ENCODE data around the gene LRRC28.

GRCh38 chr15:99252326-99252725 lies 1.0 kb downstream of the LRRC28 start:
- TF ChIP-seq, protein P1, sequence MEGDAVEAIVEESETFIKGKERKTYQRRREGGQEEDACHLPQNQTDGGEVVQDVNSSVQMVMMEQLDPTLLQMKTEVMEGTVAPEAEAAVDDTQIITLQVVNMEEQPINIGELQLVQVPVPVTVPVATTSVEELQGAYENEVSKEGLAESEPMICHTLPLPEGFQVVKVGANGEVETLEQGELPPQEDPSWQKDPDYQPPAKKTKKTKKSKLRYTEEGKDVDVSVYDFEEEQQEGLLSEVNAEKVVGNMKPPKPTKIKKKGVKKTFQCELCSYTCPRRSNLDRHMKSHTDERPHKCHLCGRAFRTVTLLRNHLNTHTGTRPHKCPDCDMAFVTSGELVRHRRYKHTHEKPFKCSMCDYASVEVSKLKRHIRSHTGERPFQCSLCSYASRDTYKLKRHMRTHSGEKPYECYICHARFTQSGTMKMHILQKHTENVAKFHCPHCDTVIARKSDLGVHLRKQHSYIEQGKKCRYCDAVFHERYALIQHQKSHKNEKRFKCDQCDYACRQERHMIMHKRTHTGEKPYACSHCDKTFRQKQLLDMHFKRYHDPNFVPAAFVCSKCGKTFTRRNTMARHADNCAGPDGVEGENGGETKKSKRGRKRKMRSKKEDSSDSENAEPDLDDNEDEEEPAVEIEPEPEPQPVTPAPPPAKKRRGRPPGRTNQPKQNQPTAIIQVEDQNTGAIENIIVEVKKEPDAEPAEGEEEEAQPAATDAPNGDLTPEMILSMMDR (IDR thresholded peaks at IDR 0.05) = no peak
- TF ChIP-seq TCF7L2 (IDR thresholded peaks at IDR 0.05; ENCODE audit: low read depth, low read length) (no peak), POLR2AphosphoS5 (IDR thresholded peaks at IDR 0.05; ENCODE audit: low read depth, low read length) (no peak), SIN3A (IDR thresholded peaks at IDR 0.05; ENCODE audit: borderline replicate concordance, insufficient read depth, low read depth, low read length) (no peak)
- TF ChIP-seq, protein P2, sequence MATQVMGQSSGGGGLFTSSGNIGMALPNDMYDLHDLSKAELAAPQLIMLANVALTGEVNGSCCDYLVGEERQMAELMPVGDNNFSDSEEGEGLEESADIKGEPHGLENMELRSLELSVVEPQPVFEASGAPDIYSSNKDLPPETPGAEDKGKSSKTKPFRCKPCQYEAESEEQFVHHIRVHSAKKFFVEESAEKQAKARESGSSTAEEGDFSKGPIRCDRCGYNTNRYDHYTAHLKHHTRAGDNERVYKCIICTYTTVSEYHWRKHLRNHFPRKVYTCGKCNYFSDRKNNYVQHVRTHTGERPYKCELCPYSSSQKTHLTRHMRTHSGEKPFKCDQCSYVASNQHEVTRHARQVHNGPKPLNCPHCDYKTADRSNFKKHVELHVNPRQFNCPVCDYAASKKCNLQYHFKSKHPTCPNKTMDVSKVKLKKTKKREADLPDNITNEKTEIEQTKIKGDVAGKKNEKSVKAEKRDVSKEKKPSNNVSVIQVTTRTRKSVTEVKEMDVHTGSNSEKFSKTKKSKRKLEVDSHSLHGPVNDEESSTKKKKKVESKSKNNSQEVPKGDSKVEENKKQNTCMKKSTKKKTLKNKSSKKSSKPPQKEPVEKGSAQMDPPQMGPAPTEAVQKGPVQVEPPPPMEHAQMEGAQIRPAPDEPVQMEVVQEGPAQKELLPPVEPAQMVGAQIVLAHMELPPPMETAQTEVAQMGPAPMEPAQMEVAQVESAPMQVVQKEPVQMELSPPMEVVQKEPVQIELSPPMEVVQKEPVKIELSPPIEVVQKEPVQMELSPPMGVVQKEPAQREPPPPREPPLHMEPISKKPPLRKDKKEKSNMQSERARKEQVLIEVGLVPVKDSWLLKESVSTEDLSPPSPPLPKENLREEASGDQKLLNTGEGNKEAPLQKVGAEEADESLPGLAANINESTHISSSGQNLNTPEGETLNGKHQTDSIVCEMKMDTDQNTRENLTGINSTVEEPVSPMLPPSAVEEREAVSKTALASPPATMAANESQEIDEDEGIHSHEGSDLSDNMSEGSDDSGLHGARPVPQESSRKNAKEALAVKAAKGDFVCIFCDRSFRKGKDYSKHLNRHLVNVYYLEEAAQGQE (IDR thresholded peaks at IDR 0.05; ENCODE audit: insufficient read depth in 1 of 2, low read depth in 2 of 2, low read length in 1 of 2) = no peak
